HL-60 (cell line): ENCODE measurements around the gene GUCY1A2.

Experiments used
- DNase-seq, 2 experiments: peaks; one replicate each; pipeline ENCODE4 v3.0.0-alpha.2; 2010 to 2020; ENCODE audit warnings: low read depth in 1 of 2, low spot score in 1 of 2
- H3K27ac ChIP-seq: fragments of 250-450 bp; sonication (Bioruptor Pico); replicated peaks from 2 replicates; pipeline ENCODE4 v1.5.1; 2020; ENCODE audit warnings: mild to moderate bottlenecking, moderate library complexity
- H3K27me3 ChIP-seq: fragments of 250-450 bp; sonication (Bioruptor Pico); 2 replicates; pipeline ENCODE4 v1.5.1; 2021; ENCODE audit warnings: mild to moderate bottlenecking, moderate library complexity; ENCODE audit not compliant: insufficient read depth, poor library complexity, severe bottlenecking
- H3K4me3 ChIP-seq: replicated peaks from 2 replicates; pipeline ENCODE4 v1.5.1; 2011; ENCODE audit warnings: mild to moderate bottlenecking, control low read depth, low read length; ENCODE audit not compliant: insufficient read depth
- GABPA ChIP-seq: IDR thresholded peaks from 2 replicates; pipeline ENCODE4 v1.6.1; 2012; ENCODE audit warnings: low read depth
- POLR2AphosphoS5 ChIP-seq: IDR thresholded peaks from 2 replicates; pipeline ENCODE4 v1.6.1; 2012; ENCODE audit warnings: low read depth
- SPI1 ChIP-seq: IDR thresholded peaks from 2 replicates; pipeline ENCODE4 v1.6.1; 2012; ENCODE audit warnings: low read depth, mild to moderate bottlenecking, borderline replicate concordance
- TF ChIP-seq, protein P1 (sequence below): IDR thresholded peaks from one replicate; pipeline ENCODE4 v1.5.1; 2011; ENCODE audit warnings: low read length, control low read depth, inconsistent platforms; ENCODE audit not compliant: insufficient read depth
- TF ChIP-seq, protein P2 (sequence below): IDR thresholded peaks from 2 replicates; pipeline ENCODE4 v1.6.1; 2012; ENCODE audit warnings: low read depth; ENCODE audit not compliant: insufficient replicate concordance

GUCY1A2 gene

DNA sequence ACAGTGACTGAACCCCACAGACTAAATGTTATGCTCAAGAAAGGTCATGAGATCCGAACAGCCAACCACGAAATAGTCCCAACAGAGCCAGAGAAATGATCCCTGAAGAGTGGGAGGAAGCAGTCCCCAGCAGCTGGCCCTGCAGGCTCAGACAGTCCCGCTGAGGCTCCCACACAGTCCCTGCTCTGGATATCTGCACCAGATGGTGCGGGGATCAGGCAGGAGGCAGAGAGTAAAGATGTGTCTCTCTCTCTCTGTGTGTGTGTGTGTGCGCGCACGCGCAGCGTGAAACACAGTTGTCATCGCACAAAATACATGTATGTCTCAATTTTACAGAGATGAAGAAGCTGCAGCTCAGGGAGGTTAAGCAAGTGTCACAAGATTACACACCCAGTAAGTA, 27.9 kb downstream of the GUCY1A2 start:
- H3K27me3 ChIP-seq, result no peaks in the 10 kb centered on the region
- H3K27ac ChIP-seq, result no peak overlapping the region
- DNase-seq, result no peak
- no peak for TF ChIP-seq SPI1
- TF ChIP-seq POLR2AphosphoS5, result no peak
- TF ChIP-seq, protein P1, sequence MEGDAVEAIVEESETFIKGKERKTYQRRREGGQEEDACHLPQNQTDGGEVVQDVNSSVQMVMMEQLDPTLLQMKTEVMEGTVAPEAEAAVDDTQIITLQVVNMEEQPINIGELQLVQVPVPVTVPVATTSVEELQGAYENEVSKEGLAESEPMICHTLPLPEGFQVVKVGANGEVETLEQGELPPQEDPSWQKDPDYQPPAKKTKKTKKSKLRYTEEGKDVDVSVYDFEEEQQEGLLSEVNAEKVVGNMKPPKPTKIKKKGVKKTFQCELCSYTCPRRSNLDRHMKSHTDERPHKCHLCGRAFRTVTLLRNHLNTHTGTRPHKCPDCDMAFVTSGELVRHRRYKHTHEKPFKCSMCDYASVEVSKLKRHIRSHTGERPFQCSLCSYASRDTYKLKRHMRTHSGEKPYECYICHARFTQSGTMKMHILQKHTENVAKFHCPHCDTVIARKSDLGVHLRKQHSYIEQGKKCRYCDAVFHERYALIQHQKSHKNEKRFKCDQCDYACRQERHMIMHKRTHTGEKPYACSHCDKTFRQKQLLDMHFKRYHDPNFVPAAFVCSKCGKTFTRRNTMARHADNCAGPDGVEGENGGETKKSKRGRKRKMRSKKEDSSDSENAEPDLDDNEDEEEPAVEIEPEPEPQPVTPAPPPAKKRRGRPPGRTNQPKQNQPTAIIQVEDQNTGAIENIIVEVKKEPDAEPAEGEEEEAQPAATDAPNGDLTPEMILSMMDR, result no peak
- TF ChIP-seq GABPA, result no peak
- TF ChIP-seq, protein P2, sequence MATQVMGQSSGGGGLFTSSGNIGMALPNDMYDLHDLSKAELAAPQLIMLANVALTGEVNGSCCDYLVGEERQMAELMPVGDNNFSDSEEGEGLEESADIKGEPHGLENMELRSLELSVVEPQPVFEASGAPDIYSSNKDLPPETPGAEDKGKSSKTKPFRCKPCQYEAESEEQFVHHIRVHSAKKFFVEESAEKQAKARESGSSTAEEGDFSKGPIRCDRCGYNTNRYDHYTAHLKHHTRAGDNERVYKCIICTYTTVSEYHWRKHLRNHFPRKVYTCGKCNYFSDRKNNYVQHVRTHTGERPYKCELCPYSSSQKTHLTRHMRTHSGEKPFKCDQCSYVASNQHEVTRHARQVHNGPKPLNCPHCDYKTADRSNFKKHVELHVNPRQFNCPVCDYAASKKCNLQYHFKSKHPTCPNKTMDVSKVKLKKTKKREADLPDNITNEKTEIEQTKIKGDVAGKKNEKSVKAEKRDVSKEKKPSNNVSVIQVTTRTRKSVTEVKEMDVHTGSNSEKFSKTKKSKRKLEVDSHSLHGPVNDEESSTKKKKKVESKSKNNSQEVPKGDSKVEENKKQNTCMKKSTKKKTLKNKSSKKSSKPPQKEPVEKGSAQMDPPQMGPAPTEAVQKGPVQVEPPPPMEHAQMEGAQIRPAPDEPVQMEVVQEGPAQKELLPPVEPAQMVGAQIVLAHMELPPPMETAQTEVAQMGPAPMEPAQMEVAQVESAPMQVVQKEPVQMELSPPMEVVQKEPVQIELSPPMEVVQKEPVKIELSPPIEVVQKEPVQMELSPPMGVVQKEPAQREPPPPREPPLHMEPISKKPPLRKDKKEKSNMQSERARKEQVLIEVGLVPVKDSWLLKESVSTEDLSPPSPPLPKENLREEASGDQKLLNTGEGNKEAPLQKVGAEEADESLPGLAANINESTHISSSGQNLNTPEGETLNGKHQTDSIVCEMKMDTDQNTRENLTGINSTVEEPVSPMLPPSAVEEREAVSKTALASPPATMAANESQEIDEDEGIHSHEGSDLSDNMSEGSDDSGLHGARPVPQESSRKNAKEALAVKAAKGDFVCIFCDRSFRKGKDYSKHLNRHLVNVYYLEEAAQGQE, result no peak
- H3K4me3 ChIP-seq, result no peak overlapping the region

DNA sequence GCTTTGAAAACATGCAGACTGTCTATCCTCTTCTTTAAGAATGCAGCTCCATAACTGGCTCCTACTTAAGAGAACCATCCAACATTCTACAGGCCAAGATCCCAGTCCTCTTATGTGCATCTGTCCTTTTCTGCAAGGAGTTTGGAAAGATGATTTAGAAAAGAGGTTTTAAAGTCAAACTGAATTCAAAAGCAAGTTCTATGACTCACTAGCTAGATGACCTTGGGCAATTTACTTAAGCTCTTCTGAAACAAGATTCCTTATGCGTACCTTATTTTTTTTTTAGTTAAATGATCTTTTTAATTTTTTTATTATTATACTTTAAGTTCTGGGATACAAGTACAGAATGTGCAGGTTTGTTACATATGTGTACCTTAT, 29.2 kb downstream of the GUCY1A2 start:
- no peak for TF ChIP-seq SPI1
- TF ChIP-seq, protein P1, result no peak
- TF ChIP-seq, protein P2, result no peak
- TF ChIP-seq GABPA, result no peak
- no peak for TF ChIP-seq POLR2AphosphoS5
- DNase-seq, result no peak
- H3K27me3 ChIP-seq, result no peaks in the 10 kb centered on the region
- no peak overlapping the region for H3K4me3 ChIP-seq
- H3K27ac ChIP-seq, result no peak overlapping the region

DNA sequence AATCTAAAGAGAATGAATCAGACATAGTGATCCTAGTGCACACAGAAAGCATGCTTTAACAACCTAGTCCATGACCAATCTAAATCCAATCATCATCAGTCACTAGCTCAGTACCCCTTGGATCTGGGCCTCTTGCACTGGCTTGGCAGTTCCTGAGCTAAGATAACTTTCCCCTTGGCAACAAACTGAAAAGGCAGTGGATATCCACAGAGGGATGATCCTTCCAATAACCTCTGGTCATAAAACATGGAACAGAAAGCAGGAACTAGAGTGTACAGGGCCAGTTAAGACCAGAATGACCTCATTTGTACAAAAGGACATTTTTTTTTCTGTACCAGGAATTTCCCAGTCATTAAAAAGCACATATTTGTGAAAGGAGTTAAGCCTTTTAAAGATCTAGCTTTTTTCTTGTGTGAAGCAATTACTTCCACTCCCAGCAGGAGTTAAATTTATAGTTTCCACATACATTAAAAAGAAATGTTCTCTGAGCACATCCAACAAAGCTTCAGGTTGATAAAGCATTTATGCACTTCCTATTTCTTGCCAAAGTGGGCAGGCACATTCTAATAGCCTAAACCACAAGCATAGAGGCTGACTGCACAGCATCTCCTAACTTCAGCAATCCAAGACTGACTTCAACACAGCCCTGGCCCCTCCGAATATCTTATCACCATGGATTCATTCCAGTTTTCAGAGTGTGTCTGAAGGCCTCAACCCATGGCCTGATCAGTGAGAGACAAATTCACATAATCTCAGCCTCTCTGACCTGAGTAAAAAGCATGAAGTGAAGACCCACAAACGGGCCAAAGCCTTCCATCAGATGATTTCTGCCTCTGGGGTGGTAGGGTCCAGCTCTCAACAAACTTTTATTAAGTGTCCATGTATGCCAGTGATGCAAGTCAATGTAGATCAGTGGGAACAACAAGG, 29.9 kb downstream of the GUCY1A2 start:
- Histone ChIP-seq H3K27me3 (no peaks in the 10 kb centered on the region), H3K27ac (no peak overlapping the region), H3K4me3 (no peak overlapping the region)
- peak in 1 of 2 experiments; percentile 22 for DNase-seq
- TF ChIP-seq SPI1 (peak; percentile 89), POLR2AphosphoS5 (no peak)

DNA sequence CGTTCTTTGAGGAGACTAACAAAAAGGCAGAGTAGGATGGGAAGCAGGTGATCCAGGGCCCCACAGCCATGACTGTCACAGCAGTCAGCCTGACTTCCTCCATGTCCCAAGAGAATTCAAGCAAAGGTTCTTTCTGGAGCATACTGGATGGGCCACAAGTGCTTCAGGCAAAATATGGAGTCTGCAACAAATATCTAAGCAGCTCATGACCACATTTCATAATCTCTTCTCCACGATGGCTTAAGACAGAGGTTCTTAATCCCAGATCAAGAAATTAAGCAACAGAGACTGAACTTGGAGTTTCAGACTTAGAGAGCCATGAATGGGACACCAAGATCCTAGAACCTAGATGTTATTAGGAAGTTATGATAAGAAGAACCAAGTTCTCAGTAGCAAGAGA, 31.6 kb downstream of the GUCY1A2 start:
- H3K4me3 ChIP-seq, result no peak overlapping the region
- no peaks in the 10 kb centered on the region for H3K27me3 ChIP-seq
- H3K27ac ChIP-seq, result no peak overlapping the region
- TF ChIP-seq, protein P1, result no peak
- TF ChIP-seq POLR2AphosphoS5 (no peak), SPI1 (no peak), GABPA (no peak)
- TF ChIP-seq, protein P2, result no peak
- no peak for DNase-seq
